GM19351 (cell line): Measurements from ENCODE around the gene BANK1.

Experiments
- ATAC-seq: cut with Tn5 transposase; IDR thresholded peaks from one replicate; pipeline ENCODE4 v1.9.1; 2021; ENCODE audit warnings: mild to moderate bottlenecking, moderate library complexity; ENCODE audit not compliant: unreplicated experiment

Gene BANK1

GRCh38 chr4:101954351-101954750 lies 163.8 kb downstream of the BANK1 start:
- no peak for ATAC-seq

- ATAC-seq: no peak
Observed at GRCh38 chr4:101954975-101955678, 164.6 kb downstream of the BANK1 start.

DNA sequence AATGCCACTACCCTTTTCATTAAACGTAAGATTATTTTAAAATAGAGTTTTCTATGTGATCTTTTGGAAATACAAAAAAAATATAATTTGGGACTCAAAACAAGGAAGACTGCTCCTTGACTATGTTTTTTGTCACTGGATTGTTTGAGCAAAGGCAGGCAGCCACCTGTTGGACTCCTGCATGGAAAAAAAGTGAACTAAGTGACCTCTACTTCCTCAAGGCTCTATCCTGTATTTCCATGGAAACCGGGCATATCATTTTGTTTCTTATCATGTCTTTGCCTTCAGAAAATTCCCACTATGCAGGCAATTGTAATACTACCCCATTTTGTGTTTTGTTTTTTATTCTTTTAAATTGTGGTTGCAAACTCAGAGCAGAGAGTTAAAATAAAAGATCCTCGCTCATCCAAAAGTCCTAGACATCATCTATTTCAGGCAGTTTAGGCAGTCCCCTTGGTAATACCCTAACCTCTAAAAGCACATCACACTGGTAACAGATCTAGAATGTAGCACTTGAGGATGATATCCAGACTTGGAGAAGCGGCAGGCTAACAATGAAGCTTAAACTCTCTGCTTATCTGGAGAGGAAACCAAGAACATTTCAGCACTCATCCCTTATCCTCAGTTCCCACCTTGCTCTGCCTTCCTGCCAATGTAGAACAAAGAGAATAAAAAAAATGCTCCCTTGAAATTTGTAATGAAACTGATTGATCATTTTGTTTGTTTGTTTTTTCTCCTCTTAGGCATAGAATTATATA lies 165.7 kb downstream of the BANK1 start:
- ATAC-seq: no peak

GRCh38 chr4:101958547-101958946 lies 168.0 kb downstream of the BANK1 start:
- ATAC-seq: no peak

DNA sequence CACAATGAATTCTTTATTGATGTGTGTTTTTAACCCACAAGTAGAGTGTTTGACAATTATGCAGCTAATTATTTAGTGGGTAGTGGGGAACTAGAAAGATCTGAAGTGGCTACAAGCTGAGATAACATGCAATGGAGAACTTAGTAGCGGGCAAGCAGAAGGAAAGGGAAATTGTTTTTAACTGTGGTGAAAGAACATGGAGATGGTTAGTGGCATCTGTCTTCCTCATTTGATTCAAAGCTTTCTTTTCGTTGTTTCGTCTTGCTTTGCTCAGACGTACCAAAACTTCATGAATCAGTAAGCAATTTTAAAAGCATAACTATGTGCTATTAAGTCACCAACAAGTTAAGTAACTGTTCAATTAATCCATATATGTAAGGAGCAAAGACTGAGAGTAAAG lies 169.9 kb downstream of the BANK1 start:
- no peak for ATAC-seq

DNA sequence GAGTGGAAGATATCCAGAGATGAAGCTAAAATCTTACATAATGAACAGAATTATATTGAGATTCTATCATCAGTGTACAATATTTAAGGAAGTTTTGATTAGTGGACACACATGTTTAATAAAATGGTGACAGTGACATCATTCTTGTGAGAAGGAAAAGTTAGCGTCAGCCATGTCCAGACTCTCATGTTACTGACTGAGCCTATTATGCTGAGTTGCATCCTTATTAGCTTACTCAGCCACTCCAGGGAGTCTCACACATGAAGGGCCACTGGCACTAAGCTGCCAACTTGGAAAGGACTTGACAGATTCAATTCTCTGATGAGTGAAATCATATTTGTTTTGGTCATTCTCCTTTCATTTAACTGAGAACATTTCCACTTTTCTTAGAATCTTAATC lies 170.6 kb downstream of the BANK1 start:
- ATAC-seq: no peak

DNA sequence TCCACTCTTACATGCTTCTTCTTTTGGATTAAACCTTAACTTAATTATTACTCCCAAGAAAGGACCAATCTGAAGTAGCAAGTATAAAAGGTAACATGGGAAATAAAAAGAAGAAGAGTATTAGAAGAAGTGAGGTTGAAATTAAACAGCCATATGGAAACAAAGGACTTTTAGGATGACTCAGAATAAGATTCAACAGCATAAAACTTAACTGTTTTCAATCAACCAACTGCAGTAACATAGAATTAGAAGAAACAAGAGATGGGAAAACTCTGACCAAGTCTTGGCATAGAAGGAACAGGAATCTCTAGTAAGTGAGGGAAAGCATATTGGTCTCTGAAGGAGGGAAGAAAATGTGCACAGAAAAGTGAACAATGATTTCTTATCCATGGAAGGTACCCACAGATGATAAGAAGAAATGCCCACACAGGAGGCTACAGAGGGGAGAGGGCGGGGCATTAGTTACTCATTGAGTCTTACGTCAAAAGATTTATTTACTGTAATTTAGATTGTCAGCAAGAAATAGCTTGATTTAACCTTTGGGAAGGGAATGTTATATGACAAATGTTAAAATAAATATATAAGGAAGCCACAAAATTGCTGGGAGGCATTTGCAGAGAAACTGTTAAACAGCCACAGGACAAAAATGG lies 177.3 kb downstream of the BANK1 start:
- ATAC-seq: no peak

- no peak for ATAC-seq
Observed at GRCh38 chr4:101968364-101968763, 177.8 kb downstream of the BANK1 start.

GRCh38 chr4:101969965-101970364 lies 179.4 kb downstream of the BANK1 start:
- no peak for ATAC-seq

- ATAC-seq: no peak
Observed at GRCh38 chr4:101970547-101971155, 180.1 kb downstream of the BANK1 start.

DNA sequence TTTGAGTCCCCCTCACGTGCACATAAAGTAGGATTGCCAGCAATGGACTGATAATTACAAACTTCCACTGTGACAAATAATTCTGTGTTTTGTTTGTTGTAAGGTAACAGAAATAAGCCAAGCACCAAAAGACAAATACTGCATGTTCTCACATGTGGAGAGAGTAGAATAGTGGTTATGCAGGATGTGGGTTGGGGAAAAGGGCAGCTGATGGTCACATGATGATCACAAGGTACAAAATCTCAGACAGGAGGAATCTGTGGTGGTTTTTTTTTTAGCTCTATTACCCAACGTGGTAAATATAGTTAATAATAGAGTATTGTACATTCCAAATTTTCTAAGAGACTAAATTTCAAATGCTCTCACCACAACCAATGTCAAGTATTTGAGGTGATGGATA lies 182.3 kb downstream of the BANK1 start:
- no peak for ATAC-seq

DNA sequence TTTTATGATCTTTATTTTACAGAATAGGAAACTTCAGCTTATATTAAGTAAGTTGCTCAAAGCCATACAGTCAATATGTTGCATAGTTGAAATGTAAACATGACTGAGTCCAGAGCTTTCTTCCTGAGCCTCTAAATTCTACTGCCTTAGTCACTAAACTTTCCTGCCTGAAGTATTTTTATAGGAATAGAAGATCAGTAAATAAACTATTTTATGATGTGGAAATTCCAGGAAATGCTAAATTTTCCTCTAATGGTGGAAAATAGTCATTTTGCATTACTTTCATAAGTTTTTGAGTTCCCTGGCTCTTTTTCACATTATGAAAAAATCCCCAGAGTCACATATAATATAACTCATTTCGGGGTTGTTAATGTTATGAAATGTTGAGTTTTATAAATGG lies 182.8 kb downstream of the BANK1 start:
- ATAC-seq: no peak

DNA sequence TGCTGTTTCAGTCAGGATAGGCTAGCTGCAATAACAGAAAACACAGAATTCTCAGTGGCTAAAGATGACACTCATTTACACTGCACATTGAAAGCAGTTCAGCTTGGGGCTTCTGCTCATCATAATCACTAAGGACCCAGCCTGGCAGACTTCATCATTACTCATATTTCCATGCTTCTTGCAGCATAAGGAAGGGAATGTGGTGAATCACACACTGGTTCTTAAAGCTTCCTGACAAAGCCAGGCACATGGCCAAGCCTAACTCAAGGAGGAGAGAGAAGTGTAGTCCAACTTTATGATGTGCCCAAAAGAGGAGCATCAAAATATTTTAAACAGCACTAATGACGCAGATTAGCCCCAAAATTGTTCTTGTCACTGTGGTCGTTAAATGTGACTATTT lies 186.5 kb downstream of the BANK1 start:
- no peak for ATAC-seq

- ATAC-seq: peak; percentile 49
Observed at GRCh38 chr4:101981756-101982155, 191.2 kb downstream of the BANK1 start.

GRCh38 chr4:101983835-101984234 lies 193.3 kb downstream of the BANK1 start:
- no peak for ATAC-seq

- peak; percentile 78 for ATAC-seq
Observed at GRCh38 chr4:101987623-101988243, 197.2 kb downstream of the BANK1 start.

- no peak for ATAC-seq
Observed at GRCh38 chr4:101989551-101989950, 199.0 kb downstream of the BANK1 start.

GRCh38 chr4:101992446-101992845 lies 201.9 kb downstream of the BANK1 start:
- no peak for ATAC-seq

DNA sequence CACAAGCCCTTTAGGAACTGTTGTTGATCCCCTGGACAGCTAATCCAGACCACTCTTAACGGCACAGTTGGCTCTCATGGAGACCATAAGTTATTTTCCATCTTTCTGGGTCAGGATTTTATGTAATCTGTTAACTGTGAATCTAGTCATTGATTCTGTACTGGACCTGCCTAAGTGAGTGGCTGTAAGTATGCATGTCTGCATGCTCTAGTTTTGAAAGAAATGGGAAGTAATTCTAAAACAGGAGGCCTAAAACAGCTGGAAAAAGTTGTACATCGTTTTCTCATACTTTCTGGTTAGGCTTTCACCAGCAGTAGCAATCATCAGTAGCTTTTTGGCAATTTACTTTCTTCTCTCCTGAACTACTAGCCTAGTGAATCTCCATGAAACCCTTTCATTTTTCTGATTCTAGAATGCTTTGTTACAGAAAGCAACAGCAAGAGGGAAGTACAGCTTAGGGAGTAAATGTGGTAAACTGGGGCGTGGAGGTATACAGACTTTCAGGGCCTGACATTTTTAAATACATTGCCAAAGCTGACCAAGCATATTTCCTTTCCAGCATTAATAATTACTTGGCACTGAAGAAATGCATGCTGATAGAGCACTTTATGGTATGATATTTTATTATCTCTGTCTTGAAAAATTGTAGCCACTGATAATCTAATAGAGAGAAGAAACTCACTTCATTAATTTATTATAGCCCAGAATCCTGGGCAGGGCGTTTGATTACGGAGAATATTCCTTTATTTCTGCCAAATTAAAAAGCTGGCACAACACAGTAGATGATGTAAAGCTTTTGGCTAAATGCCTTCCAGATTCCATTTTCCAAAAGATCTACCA lies 202.7 kb downstream of the BANK1 start:
- ATAC-seq: no peak
